Upper lobe of left lung (tissue), 6 donors: ENCODE measurements around the gene DLG3. TPM values are rescaled to one million over a fixed set of nuclear protein-coding genes. Genes with fewer than 3 reads are reported as not detected.

Experiments
- ATAC-seq, 2 donors: fragments of 200-7000 bp; cut with Tn5 transposase; one replicate each; pipeline ENCODE4 v1.9.1; 2022; ENCODE audit warnings: mild to moderate bottlenecking in 2 of 2, moderate library complexity in 2 of 2; ENCODE audit not compliant: low FRiP score in 2 of 2
- DNase-seq, 2 donors: peaks; one replicate each; pipeline ENCODE4 v3.0.0-alpha.2; 2019 to 2020
- H3K27ac ChIP-seq, 4 donors: fragments of 200-600 bp; sonication (generic); one replicate each; pipeline ENCODE4 v1.5.1; 2016 to 2019
- H3K27me3 ChIP-seq, 4 donors: fragments of 200-600 bp; sonication (generic); one replicate each; pipeline ENCODE4 v1.5.1; 2017 to 2019
- H3K36me3 ChIP-seq, 4 donors: fragments of 200-600 bp; sonication (generic); one replicate each; pipeline ENCODE4 v1.5.1; 2016 to 2019
- H3K4me1 ChIP-seq, 4 donors: fragments of 200-600 bp; sonication (generic); one replicate each; pipeline ENCODE4 v1.5.1; 2018 to 2019
- H3K4me3 ChIP-seq, 4 donors: fragments of 200-600 bp; sonication (generic); one replicate each; pipeline ENCODE4 v1.5.1; 2017 to 2019; ENCODE audit warnings: mild to moderate bottlenecking in 2 of 4, moderate library complexity in 1 of 4
- H3K9me3 ChIP-seq, 4 donors: fragments of 200-600 bp; sonication (generic); one replicate each; pipeline ENCODE4 v1.5.1; 2018 to 2019
- EP300 ChIP-seq, 4 donors: sonication (generic); formaldehyde crosslinking; IDR thresholded peaks; one replicate each; pipeline ENCODE4 v1.5.1; 2017; ENCODE audit warnings: antibody characterized with exemption in 4 of 4, control low read depth in 2 of 4
- POLR2A ChIP-seq, 4 donors: fragments of 450-650 bp; IDR thresholded peaks; one replicate each; pipeline ENCODE4 v1.5.1; 2016 to 2017; ENCODE audit warnings: antibody characterized with exemption in 4 of 4, mild to moderate bottlenecking in 2 of 4
- POLR2AphosphoS5 ChIP-seq, 2 donors: sonication (generic); formaldehyde crosslinking; IDR thresholded peaks; one replicate each; pipeline ENCODE4 v1.5.1; 2017; ENCODE audit warnings: antibody characterized with exemption in 2 of 2
- WGBS, 2 donors: methylation state at CpG; one replicate each; pipeline ENCODE4 v1.1.5; 2017 to 2018; 5-methylcytosine and 5-hydroxymethylcytosine counted together
- total RNA-seq, 6 donors: library from RNA; depleted of rRNA in 4 of 6; stranded (reverse); fragments of >200 nt in 4 of 6; gene quantifications; one replicate each; pipeline versions ENCODE4 v1.1.0 to v1.2.1, GENCODE V29; 2016 to 2021
- TF ChIP-seq, protein P1 (sequence below), 6 experiments: fragments of 450-650 bp in 4 of 6; fragments of 200-600 bp in 2 of 6; sonication (generic) in 2 of 6; IDR thresholded peaks; one replicate each; pipeline ENCODE4 v1.5.1; 2016 to 2019; ENCODE audit warnings: antibody characterized with exemption in 6 of 6
- donor health status: DM: no; HTN: no; CAD: no; lungs with moderate emphysema.
- donor health status: DM: no; HTN: yes; CAD: no; lungs with severe emphysema.

DLG3 gene
- total RNA-seq, 6 donors from 2014 or later = 11.2 to 29.9 (median 16.6) TPM

DNA sequence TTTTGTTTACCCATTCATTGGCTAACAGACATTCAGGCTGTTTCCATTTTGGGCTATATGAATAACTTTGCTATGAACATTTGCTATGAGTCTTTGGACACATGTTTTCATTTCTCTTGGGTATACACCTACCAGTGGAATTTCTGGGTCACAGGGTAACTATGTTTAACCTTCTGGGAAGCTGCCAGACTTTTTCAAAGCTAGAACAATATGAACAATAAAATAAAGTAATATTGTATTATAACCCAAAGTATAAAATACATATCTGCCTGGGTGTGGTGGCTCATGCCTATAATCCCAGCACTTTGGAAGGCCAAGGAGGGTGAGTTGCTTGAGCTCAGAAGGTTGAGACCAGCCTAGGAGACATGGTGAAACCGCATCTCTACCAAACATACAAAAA, 90.6 kb downstream of the DLG3 start:
- Histone ChIP-seq H3K9me3 (no peaks in the 10 kb centered on the region), H3K4me1 (no peaks in the 10 kb centered on the region), H3K36me3 (no peaks in the 10 kb centered on the region), H3K4me3 (no peak overlapping the region), H3K27ac (no peak overlapping the region), H3K27me3 (no peaks in the 10 kb centered on the region)
- ATAC-seq (no peak), DNase-seq (no peak)
- WGBS, 2 donors = 33 to 82% methylated on average over 1 of the region's 1 CpG
- TF ChIP-seq EP300 (IDR thresholded peaks at IDR 0.05) (no peak), POLR2AphosphoS5 (IDR thresholded peaks at IDR 0.05) (no peak), POLR2A (IDR thresholded peaks at IDR 0.05) (no peak)
- TF ChIP-seq, protein P1, sequence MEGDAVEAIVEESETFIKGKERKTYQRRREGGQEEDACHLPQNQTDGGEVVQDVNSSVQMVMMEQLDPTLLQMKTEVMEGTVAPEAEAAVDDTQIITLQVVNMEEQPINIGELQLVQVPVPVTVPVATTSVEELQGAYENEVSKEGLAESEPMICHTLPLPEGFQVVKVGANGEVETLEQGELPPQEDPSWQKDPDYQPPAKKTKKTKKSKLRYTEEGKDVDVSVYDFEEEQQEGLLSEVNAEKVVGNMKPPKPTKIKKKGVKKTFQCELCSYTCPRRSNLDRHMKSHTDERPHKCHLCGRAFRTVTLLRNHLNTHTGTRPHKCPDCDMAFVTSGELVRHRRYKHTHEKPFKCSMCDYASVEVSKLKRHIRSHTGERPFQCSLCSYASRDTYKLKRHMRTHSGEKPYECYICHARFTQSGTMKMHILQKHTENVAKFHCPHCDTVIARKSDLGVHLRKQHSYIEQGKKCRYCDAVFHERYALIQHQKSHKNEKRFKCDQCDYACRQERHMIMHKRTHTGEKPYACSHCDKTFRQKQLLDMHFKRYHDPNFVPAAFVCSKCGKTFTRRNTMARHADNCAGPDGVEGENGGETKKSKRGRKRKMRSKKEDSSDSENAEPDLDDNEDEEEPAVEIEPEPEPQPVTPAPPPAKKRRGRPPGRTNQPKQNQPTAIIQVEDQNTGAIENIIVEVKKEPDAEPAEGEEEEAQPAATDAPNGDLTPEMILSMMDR (IDR thresholded peaks at IDR 0.05) = no peak

DNA sequence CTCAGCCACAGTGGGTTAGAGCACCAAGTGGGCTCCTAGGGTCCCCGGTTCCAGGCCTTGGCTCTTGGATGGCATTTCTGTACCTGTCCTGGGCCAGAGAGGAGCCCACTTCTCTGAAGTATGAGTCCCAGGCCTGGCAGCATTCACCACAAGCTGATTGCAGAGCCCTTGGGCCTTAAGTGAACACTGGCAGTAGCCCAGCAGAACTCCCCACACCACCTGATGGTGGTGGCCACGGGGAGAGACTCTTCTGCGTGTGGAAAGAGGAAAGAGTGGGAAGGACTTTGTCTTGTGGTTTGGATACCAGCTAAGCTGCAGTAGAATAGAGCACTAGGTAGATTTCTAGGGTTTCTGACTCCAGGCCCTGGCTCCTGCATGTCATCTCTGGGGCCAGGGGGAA, 104.8 kb downstream of the DLG3 start:
- 57% methylated on average over 3 of the region's 3 CpGs; no CpG with 5 or more reads in 1 of the 2 donors for WGBS, 2 donors
- H3K4me1 ChIP-seq = no peaks in the 10 kb centered on the region
- no peaks in the 10 kb centered on the region for H3K36me3 ChIP-seq
- H3K4me3 ChIP-seq = no peak overlapping the region
- H3K27ac ChIP-seq = no peak overlapping the region
- H3K9me3 ChIP-seq = no peaks in the 10 kb centered on the region
- ATAC-seq (no peak), DNase-seq (peak in 1 of 2 donors; percentile 32)
- no peak for TF ChIP-seq POLR2A (IDR thresholded peaks at IDR 0.05)
- TF ChIP-seq, protein P1 (IDR thresholded peaks at IDR 0.05) = no peak
- H3K27me3 ChIP-seq = no peaks in the 10 kb centered on the region

DNA sequence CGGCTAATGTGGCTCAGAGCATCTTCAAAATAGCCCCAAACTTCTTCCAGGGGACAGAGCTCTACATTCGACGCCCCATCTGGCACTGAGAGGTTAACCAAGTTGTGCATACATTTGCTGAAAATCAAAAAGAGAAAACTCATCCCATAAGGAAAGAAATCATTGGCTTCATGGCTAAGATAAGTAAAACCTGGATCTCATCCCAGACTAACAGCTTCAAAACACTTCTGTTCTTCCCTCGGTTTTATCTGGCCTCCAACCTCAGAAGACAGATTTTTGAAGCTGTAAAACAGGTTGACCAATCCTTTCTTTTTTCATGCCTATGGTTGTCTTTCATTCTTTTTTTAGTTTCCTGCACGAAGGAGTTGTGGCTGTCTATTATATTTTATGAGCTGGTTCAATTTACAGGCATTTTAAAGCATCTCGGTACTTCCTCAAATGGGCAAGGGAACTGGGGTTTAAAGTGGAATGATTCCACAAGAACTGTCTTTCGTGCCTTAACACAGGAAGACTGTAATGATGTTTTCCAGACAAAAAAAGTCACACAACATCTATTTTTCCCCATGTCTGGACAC, 107.6 kb downstream of the DLG3 start:
- WGBS, 2 donors = 38 to 40% methylated on average over 7 of the region's 7 CpGs
- Histone ChIP-seq H3K4me1 (no peaks in the 10 kb centered on the region), H3K36me3 (no peaks in the 10 kb centered on the region), H3K9me3 (no peaks in the 10 kb centered on the region), H3K27ac (no peak overlapping the region), H3K27me3 (no peaks in the 10 kb centered on the region), H3K4me3 (no peak overlapping the region)
- DNase-seq (no peak), ATAC-seq (no peak)
- TF ChIP-seq EP300 (IDR thresholded peaks at IDR 0.05) = no peak
- TF ChIP-seq, protein P1 (IDR thresholded peaks at IDR 0.05) = no peak
- TF ChIP-seq POLR2AphosphoS5 (IDR thresholded peaks at IDR 0.05) = no peak
- TF ChIP-seq POLR2A (IDR thresholded peaks at IDR 0.05) = no peak

DNA sequence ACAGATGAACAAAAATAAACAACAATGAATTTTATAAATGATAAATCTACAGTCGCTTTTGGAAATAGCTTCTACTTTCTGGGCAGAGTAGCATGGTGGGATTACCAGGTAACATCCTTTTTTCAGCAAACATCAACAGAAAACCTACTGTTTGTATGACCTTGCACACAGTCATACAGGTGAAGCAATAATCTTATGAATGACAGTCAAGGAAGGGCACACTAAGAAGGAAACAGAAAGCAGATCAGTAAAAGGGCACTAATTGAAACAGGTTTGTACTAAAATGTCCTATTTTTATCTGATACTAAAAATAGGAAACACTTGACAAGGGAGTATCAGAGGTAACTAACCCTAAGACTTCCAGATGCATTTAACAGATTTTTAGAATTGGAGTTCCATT, 108.9 kb downstream of the DLG3 start:
- no peaks in the 10 kb centered on the region for H3K27me3 ChIP-seq
- no peaks in the 10 kb centered on the region for H3K9me3 ChIP-seq
- DNase-seq = no peak
- no peaks in the 10 kb centered on the region for H3K4me1 ChIP-seq
- 48 to 88% methylated on average over 1 of the region's 1 CpG for WGBS, 2 donors
- H3K36me3 ChIP-seq = no peaks in the 10 kb centered on the region
- no peak overlapping the region for H3K4me3 ChIP-seq
- ATAC-seq = no peak
- H3K27ac ChIP-seq = no peak overlapping the region
- no peak for TF ChIP-seq POLR2A (IDR thresholded peaks at IDR 0.05)
- no peak for TF ChIP-seq POLR2AphosphoS5 (IDR thresholded peaks at IDR 0.05)
- no peak for TF ChIP-seq EP300 (IDR thresholded peaks at IDR 0.05)
- TF ChIP-seq, protein P1 (IDR thresholded peaks at IDR 0.05) = no peak

DNA sequence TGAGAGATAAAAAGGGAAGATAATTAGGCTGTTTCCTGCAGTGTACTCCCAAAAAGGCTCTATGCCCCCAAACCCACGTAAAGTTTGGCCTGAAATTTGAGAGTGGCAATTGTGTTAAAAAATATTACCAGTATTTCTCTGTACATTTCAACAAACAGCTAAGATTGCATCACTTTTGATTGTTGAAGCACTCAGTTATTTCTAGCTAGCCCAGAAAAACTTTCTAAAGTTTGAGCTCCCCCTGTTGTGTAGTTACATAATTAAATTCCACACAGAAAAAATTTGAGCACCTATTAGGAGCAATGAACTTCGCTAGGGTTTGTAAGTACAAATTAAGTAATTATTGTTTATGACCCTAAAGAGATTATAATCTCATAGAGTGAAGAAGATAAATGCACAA, 109.4 kb downstream of the DLG3 start:
- no peaks in the 10 kb centered on the region for H3K4me1 ChIP-seq
- H3K27ac ChIP-seq = no peak overlapping the region
- no peaks in the 10 kb centered on the region for H3K9me3 ChIP-seq
- no peaks in the 10 kb centered on the region for H3K36me3 ChIP-seq
- no peaks in the 10 kb centered on the region for H3K27me3 ChIP-seq
- TF ChIP-seq, protein P1 (IDR thresholded peaks at IDR 0.05) = peak in 3 of 6 experiments; percentile 23 to 34 (median 25)
- no peak for TF ChIP-seq EP300 (IDR thresholded peaks at IDR 0.05)
- TF ChIP-seq POLR2A (IDR thresholded peaks at IDR 0.05) = no peak
- no peak for TF ChIP-seq POLR2AphosphoS5 (IDR thresholded peaks at IDR 0.05)
- no peak for DNase-seq
- no peak for ATAC-seq
- H3K4me3 ChIP-seq = no peak overlapping the region
- WGBS, 2 donors = 0 to 8% methylated on average over 2 of the region's 2 CpGs
